T follicular helper cell (primary cell): Measurements from ENCODE around the gene ATP6AP1.
"Not testable (repeated sequence)": the region's sequence is repeated elsewhere in the genome, so short reads cannot be mapped to it uniquely, and the experiment has no call there.

ENCODE experiments used
- DNase-seq: peaks from one replicate; pipeline ENCODE4 v3.0.0-alpha.2; 2020; ENCODE audit warnings: low read depth
- total RNA-seq, 2 experiments: gene quantifications; one replicate each; lab custom pipeline; 2026; lab: John Stamatoyannopoulos, UW

The ATP6AP1 gene
- total RNA-seq = 53.1 to 82.8 reads per million in 2 experiments

- DNase-seq = peak; percentile 83
These were observed at the start of gene ATP6AP1 for GRCh38 chrX:154428176-154429171. TSS of gene ATP6AP1 (plus strand) at chrX:154428677. CDS start at chrX:154428693, 16 bp downstream.

GRCh38 chrX:154378799-154379568 lies 49.5 kb upstream of the ATP6AP1 start, which contains the start of gene EMD:
TSS of gene EMD (plus strand) at chrX:154379295. CDS start at chrX:154379485, 190 bp downstream.
- peak; percentile 94 for DNase-seq

GRCh38 chrX:154379569-154379951 lies 48.9 kb upstream of the ATP6AP1 start:
- no peak for DNase-seq

GRCh38 chrX:154380153-154380552 lies 48.3 kb upstream of the ATP6AP1 start:
- no peak for DNase-seq

GRCh38 chrX:154380787-154381186 lies 47.7 kb upstream of the ATP6AP1 start:
- DNase-seq = no peak

GRCh38 chrX:154381271-154381670 lies 47.2 kb upstream of the ATP6AP1 start:
- no peak for DNase-seq

- DNase-seq = no peak
These were observed 45.9 kb upstream of the ATP6AP1 start for GRCh38 chrX:154382483-154383069.

- no peak for DNase-seq
These were observed 44.9 kb upstream of the ATP6AP1 start for GRCh38 chrX:154383359-154384283.

GRCh38 chrX:154384284-154384892 lies 44.1 kb upstream of the ATP6AP1 start:
- no peak for DNase-seq

- DNase-seq = not testable (repeated sequence)
These were observed 40.4 kb upstream of the ATP6AP1 start for GRCh38 chrX:154388094-154388493.

GRCh38 chrX:154388649-154389048 lies 39.8 kb upstream of the ATP6AP1 start:
- not testable (repeated sequence) for DNase-seq

- DNase-seq = not testable (repeated sequence)
These were observed 38.4 kb upstream of the ATP6AP1 start for GRCh38 chrX:154389812-154390747.

- DNase-seq = not testable (repeated sequence)
These were observed 32.1 kb upstream of the ATP6AP1 start for GRCh38 chrX:154396363-154396762.

GRCh38 chrX:154396973-154397887 lies 31.2 kb upstream of the ATP6AP1 start:
- no peak for DNase-seq

- DNase-seq = peak; percentile 77
These were observed 30.4 kb upstream of the ATP6AP1 start, which contains the start of gene RPL10 for GRCh38 chrX:154397888-154398667. TSS of gene RPL10 (plus strand) at chrX:154398377. CDS start at chrX:154398520, 143 bp downstream.

- DNase-seq = peak; percentile 73
These were observed 29.6 kb upstream of the ATP6AP1 start for GRCh38 chrX:154398668-154399526.
